ENCODE results near the gene NRXN2.

Gene NRXN2

GRCh38 chr11:64763526-64764039, 40.6 kb upstream of the NRXN2 start:
- H3K4me3 Mint-ChIP-seq = peak overlapping the region; percentile 71
- peak; percentile 39 for DNase-seq
- H3K27ac Mint-ChIP-seq = peak overlapping the region; percentile 97
- H3K27me3 Mint-ChIP-seq = no peaks in the 10 kb centered on the region
- H3K9me3 Mint-ChIP-seq = no peaks in the 10 kb centered on the region
- CTCF ChIA-PET = interaction anchor here (0.9 to 15.2 kb wide), 4 partner anchors 8 to 75 kb away, joined by 3 to 208 read pairs (median 4); partner anchors contain the start of gene RASGRP2
- H3K36me3 Mint-ChIP-seq = peaks cover 70% of the 10 kb centered on the region
- H3K4me1 Mint-ChIP-seq = peaks cover 95% of the 10 kb centered on the region

- Mint-ChIP-seq H3K4me3 (peak overlapping the region; percentile 71), H3K4me1 (peaks cover 88% of the 10 kb centered on the region), H3K27ac (peak overlapping the region; percentile 97), H3K9me3 (no peaks in the 10 kb centered on the region), H3K27me3 (no peaks in the 10 kb centered on the region), H3K36me3 (peaks cover 64% of the 10 kb centered on the region)
- peak; percentile 53 for DNase-seq
- CTCF ChIA-PET = interaction anchor here (0.9 to 15.2 kb wide), 4 partner anchors 9 to 74 kb away, joined by 3 to 208 read pairs (median 4); partner anchors contain the start of gene RASGRP2
Observed at GRCh38 chr11:64762674-64763525, 39.9 kb upstream of the NRXN2 start.

GRCh38 chr11:64762277-64762673, 39.3 kb upstream of the NRXN2 start:
- peaks cover 62% of the 10 kb centered on the region for H3K36me3 Mint-ChIP-seq
- peak overlapping the region; percentile 97 for H3K27ac Mint-ChIP-seq
- H3K4me3 Mint-ChIP-seq = peak overlapping the region; percentile 71
- DNase-seq = peak; percentile 13
- no peaks in the 10 kb centered on the region for H3K27me3 Mint-ChIP-seq
- peaks cover 86% of the 10 kb centered on the region for H3K4me1 Mint-ChIP-seq
- H3K9me3 Mint-ChIP-seq = no peaks in the 10 kb centered on the region
- CTCF ChIA-PET = interaction anchor here (2.0 to 15.2 kb wide), 2 partner anchors 10 to 16 kb away, joined by 4 to 208 read pairs; partner anchors contain the start of gene RASGRP2

DNA sequence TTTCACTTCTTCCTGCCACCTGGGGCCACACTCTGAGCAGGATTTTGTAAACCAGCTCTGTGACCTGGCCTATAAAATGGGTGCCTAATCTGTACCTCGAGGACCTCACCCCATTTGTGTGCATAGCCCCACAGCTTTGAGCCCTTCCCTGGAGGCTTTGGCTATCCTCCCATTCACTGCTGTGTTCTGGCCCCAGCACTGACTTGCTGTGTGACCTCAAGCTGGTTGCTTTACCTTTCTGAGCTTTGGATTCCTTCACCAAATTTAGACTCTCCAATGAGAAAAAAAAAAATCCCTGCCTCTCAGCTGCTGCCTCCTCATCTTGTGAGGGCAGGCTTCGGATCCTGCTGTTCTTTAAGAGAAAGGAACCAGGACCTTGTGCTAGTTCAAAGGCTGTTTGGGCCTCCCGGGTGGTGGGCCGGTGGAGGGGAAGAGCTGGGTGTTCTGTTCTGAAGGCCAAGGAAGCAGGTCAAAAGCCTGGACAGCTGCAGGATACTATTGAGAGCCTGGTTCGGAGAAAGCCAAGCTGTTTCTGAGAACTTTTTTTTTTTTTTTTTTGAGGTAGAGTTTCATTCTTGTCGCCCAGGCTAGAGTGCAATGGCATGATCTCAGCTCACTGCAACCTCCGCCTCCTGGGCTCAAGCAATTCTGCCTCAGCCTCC, 37.9 kb upstream of the NRXN2 start:
- CTCF ChIA-PET = interaction anchor here (0.9 to 15.2 kb wide), 4 partner anchors 10 to 110 kb away, joined by 3 to 208 read pairs (median 3); partner anchors contain the start of gene RASGRP2
- peak; percentile 51 for DNase-seq
- Mint-ChIP-seq H3K9me3 (no peaks in the 10 kb centered on the region), H3K4me3 (peak overlapping the region; percentile 59), H3K27ac (peak overlapping the region; percentile 97), H3K4me1 (peaks cover 78% of the 10 kb centered on the region), H3K27me3 (no peaks in the 10 kb centered on the region), H3K36me3 (peaks cover 54% of the 10 kb centered on the region)

DNA sequence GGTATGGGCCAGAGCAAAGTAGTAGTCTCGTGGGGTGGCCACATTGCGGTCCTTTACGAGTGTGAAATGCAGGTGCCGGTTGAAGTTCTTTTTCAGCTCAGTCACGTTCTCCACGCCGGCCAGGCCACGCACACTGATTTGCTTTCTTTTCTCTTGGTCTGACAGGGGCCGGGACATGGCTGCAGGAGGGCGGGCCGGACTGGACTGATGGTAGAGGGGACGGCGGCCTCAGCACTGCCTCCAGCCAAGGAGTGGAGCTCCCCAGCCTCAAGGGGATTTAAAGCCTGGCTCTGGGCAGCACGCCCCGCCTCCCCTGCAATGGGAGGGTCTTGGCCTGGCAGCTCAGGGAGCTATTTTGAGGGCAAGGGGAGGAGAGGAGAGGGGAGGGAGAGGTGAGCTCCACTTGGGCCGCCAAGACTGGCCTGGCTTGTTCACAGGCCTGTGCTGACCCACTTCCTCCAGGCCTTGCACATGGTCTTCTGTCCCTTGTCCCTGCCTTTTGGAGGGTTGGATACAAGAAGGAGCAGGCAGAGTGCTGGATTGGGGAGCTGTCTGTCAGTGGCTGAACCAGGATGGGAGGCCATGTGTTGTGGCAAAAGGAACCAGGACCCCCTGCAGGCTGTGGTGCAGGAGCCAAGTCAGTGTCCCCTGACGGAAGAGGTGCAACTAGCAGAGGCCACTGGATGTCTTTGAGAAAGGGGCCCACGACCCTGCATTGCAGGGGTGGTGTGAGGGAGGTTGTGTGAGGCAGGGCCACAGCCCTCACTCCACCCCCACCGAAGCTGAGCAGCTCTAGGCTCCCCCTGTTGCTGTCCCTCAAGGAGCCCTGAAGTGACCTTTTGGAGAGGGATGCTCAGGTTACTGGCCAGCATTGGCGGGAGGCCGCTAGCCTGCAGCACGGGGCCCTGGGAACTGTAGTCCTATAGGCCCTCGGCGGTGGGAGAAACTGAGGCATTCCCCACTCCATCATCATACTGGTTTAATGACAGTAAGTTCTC, 37.0 kb upstream of the NRXN2 start, which contains the start of gene PYGM:
Gene PYGM, minus strand, starts transcription at position 253 of the 998 bp plus-strand sequence. Its CDS starts 76 bp downstream, at position 177.
- H3K9me3 Mint-ChIP-seq = no peaks in the 10 kb centered on the region
- peak; percentile 23 for DNase-seq
- peaks cover 71% of the 10 kb centered on the region for H3K4me1 Mint-ChIP-seq
- no peaks in the 10 kb centered on the region for H3K27me3 Mint-ChIP-seq
- CTCF ChIA-PET = interaction anchor here (0.6 to 15.2 kb wide), 5 partner anchors 11 to 134 kb away, joined by 3 to 208 read pairs (median 3); partner anchors contain the start of gene RASGRP2
- peak within 1 kb of the TSS; percentile 59 for H3K4me3 Mint-ChIP-seq
- H3K36me3 Mint-ChIP-seq = peaks cover 48% of the 10 kb centered on the region
- peak within 1 kb of the TSS; percentile 97 for H3K27ac Mint-ChIP-seq

DNA sequence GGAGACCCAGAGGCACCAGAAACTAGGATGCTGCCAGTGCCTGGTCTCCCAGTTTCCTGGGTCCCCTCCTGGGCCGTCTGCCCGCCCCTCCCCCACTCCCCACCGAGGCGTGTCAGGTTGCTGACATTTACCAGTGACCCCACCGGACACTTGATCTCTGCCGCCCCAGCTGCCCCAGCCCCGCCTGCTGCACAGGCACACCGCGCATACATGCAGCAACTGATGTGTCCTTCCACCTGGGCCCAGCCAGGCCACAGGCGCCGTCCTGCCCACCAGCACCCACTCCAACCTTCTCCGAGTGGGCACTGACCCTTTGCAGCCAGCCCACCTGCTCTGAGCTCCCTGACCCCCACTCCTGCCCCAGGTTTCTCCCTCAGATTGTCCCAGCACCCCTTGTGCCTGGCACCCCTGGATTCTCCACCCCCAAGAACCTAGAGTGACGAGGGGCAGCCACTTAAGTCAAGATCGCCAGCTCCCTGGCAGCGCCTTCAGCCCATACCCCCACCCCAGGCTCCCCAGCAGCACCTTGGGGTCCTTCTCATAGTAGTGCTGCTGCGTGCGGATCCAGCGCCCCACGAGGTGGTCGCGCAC, 36.2 kb upstream of the NRXN2 start:
- H3K36me3 Mint-ChIP-seq = peaks cover 40% of the 10 kb centered on the region
- peak overlapping the region; percentile 52 for H3K27ac Mint-ChIP-seq
- H3K27me3 Mint-ChIP-seq = no peaks in the 10 kb centered on the region
- CTCF ChIA-PET = interaction anchor here (1.1 to 15.2 kb wide), 3 partner anchors 9 to 108 kb away, joined by 3 to 208 read pairs (median 4); partner anchors contain the start of gene RASGRP2
- H3K4me1 Mint-ChIP-seq = peaks cover 63% of the 10 kb centered on the region
- no peak overlapping the region for H3K4me3 Mint-ChIP-seq
- H3K9me3 Mint-ChIP-seq = no peaks in the 10 kb centered on the region
- peak; percentile 24 for DNase-seq

DNA sequence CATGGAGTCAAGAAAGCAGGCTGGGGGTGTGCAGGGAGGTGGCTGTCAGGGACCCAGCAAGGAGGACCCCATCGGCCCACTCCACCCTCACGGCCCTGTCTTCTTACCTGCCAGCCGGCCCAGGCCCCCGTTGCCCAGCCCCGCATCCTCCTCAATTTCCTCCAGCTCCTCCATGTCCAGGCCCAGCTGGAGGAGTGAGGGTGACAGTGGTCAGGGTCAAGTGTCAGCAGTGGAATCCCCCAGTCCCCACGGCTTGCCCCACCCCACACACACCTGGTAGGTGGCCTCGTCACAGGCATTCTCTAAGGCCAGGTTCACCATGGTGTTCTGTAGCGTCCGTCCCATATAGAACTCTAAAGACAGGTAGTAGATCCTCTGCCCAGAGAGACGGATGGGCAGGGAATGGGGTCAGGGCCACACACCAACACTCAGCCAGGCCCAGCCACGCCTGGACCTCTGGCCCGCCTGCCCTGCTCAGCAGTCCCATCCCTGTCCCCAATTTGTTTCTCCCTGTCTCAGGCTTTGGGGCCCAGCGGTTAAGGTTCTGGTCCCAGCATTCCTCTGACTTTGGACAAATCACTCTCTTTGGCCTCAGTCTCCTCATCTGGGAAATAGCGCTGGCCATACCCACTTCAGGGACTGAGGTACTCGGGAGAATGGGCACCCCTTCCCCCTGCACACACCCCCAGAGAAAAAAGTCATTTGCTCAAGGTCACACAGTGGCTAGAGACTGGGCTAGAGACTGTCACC, 35.5 kb upstream of the NRXN2 start:
- peaks cover 33% of the 10 kb centered on the region for H3K36me3 Mint-ChIP-seq
- peak; percentile 17 for DNase-seq
- H3K4me3 Mint-ChIP-seq = no peak overlapping the region
- CTCF ChIA-PET = interaction anchor here (1.1 to 15.2 kb wide), 2 partner anchors 9 to 12 kb away, joined by 4 to 208 read pairs; partner anchors contain the start of gene RASGRP2
- peak overlapping the region; percentile 28 for H3K27ac Mint-ChIP-seq
- H3K9me3 Mint-ChIP-seq = no peaks in the 10 kb centered on the region
- H3K4me1 Mint-ChIP-seq = peaks cover 58% of the 10 kb centered on the region
- H3K27me3 Mint-ChIP-seq = no peaks in the 10 kb centered on the region

DNA sequence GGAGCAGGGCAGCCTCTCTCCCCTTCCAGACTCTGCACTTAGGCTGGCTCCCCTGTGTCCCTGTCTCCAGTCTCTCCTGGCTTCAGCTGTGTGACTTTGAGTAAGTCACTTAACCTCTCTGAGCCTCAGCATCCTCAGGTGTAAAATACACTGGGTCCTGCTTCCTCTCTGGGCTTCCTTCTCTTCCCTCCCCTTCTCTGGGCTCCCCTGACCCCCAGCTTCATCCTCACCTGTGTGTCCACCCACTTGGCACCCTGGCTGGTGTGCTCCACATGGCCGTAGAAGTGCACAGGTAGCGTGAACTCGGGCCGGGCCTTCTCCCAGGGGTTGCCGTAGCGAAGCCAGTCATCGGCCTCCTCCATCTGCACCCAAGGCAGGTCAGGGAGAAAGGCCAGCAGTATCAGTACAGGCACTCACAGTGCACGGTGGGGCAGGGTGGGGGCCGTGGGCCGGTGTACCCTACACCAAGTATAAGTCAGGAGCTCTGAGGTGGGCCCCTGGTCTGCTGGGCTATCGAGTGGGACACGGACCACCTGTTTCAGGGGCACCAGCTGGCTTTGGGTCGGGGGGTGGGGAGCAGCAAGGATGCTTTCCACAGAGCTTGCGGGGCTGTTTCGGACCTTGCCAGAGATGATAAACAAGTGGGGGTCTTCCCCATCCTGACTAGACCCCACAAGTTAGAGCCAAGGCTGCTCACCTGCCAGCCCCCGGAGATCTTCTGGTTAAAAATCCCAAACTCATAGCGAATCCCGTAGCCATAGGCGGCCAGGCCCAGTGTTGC, 34.7 kb upstream of the NRXN2 start:
- DNase-seq = peak; percentile 19
- Mint-ChIP-seq H3K27ac (peak overlapping the region; percentile 29), H3K27me3 (no peaks in the 10 kb centered on the region), H3K4me1 (peaks cover 52% of the 10 kb centered on the region), H3K9me3 (no peaks in the 10 kb centered on the region), H3K36me3 (peaks cover 30% of the 10 kb centered on the region), H3K4me3 (no peak overlapping the region)
- CTCF ChIA-PET = interaction anchor here (1.4 kb wide), 1 partner anchor 13 kb away, joined by 4 read pairs; the partner anchor contains the start of gene RASGRP2

GRCh38 chr11:64755681-64756361, 32.8 kb upstream of the NRXN2 start:
- no peak overlapping the region for H3K4me3 Mint-ChIP-seq
- H3K36me3 Mint-ChIP-seq = peaks cover 29% of the 10 kb centered on the region
- no peak overlapping the region for H3K27ac Mint-ChIP-seq
- peaks cover 50% of the 10 kb centered on the region for H3K4me1 Mint-ChIP-seq
- H3K27me3 Mint-ChIP-seq = no peaks in the 10 kb centered on the region
- no peaks in the 10 kb centered on the region for H3K9me3 Mint-ChIP-seq
- DNase-seq = no peak
- CTCF ChIA-PET = no interaction called here

DNA sequence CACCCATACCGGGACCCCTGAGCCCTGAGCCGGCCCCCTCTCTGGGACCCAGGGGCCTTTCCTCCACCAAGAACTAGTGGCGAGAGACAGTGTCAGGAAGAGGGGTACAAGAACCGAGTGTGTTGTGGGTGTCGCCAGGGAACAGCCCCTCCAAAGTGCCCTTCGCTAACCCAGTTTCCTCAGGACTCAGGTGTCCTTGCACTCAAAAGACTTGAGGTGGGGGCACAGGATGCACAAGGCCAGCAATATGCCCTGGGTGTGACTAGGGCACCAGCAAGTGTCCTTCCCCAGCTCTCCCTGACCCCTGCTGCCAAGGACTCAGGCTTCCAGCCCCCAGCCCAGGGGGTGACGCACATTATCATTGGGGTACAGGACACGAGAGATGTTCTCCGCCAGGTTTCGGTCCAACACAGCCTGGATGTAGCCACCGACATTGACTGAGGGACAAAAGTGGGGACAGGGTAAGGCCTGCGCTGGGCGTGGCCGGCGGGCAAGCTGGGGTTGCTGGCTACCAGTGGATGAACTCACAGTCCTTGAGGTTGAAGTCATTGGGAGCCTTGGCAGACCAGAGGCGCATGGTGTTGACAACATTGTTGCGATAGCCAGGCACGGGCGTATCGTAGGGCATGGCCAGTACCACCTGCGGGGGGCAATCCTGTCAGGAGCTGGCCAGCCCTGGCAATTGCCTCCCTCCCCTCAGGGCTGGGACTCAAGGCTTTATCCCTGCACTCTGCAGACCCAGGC, 32.1 kb upstream of the NRXN2 start:
- Mint-ChIP-seq H3K27me3 (no peaks in the 10 kb centered on the region), H3K27ac (no peak overlapping the region), H3K36me3 (peaks cover 32% of the 10 kb centered on the region), H3K4me1 (peaks cover 50% of the 10 kb centered on the region), H3K4me3 (no peak overlapping the region), H3K9me3 (no peaks in the 10 kb centered on the region)
- DNase-seq = no peak
- CTCF ChIA-PET = interaction anchor here (0.9 kb wide), 1 partner anchor 11 kb away, joined by 3 read pairs; the partner anchor contains the start of gene RASGRP2

Data from activated naive CD4-positive, alpha-beta T cell treated with anti-CD3 and anti-CD28 coated beads, Interleukin-2, amount 10 ng/mL, durations not matched to agents 7 days and 5 days (primary cell).